GM18498 (cell line): ENCODE results near the gene CDH13.

Experiments used
- ATAC-seq: cut with Tn5 transposase; IDR thresholded peaks from one replicate; pipeline ENCODE4 v1.9.1; 2021; ENCODE audit warnings: mild to moderate bottlenecking, moderate library complexity; ENCODE audit not compliant: unreplicated experiment

The CDH13 gene

GRCh38 chr16:83374979-83375378, 748.2 kb downstream of the CDH13 start:
- no peak for ATAC-seq

DNA sequence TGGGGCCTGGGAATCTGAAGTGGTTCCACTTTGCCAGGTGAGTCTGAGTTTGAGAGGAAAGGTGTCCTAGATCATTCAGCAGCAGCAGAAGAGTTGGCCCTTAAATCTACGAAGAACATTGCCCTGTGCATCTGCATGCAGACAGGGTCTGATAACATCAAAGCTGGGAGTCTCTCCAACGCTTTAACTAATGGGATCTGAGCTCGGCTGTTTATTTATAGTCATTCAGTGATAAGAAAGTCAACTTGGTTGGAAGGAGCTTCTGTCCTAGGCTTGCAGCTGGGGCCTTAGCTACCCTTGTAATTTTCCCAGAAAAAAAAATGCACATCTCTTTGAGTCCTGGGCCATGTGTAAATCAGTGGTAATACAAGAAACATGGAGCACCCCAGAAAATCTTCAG, 763.0 kb downstream of the CDH13 start:
- ATAC-seq = no peak

DNA sequence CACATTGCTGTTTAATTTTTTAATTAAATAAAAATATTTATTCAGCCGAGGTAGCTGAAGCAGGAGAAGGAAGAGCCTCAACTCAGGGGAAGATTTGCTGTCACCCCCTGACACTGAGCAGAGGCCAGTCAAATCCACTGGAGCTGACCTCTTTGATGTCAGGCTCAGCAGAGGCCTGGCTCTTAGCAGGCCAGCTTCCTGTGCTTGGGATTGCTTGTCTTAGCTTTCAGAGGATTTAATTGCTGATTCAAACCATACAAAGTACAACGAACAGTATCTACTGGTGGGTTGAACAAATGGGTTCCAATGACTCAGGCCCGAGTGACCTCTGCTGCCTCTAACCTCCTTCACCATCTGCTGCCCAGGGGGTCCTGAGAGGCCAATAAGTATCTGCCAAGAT, 764.0 kb downstream of the CDH13 start:
- no peak for ATAC-seq

DNA sequence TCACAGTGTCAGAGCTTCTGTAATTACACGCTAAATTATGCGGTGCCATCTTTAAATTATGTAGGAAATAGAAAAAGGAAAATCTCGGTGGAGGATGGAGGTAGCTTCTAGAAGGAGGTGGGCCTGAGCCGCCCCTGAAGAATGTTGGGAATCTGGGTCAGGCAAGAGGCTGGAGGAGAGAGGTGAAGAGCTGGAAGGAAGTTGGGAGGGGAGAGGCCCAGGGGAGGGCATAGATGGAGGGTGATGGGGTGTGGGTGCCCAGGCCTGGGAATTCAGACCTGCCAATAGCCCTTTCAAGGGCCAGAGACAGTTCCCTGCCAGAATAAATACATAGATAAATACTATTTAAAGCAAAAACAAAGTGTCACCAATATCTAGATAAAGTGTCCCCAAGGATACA, 766.0 kb downstream of the CDH13 start:
- no peak for ATAC-seq

DNA sequence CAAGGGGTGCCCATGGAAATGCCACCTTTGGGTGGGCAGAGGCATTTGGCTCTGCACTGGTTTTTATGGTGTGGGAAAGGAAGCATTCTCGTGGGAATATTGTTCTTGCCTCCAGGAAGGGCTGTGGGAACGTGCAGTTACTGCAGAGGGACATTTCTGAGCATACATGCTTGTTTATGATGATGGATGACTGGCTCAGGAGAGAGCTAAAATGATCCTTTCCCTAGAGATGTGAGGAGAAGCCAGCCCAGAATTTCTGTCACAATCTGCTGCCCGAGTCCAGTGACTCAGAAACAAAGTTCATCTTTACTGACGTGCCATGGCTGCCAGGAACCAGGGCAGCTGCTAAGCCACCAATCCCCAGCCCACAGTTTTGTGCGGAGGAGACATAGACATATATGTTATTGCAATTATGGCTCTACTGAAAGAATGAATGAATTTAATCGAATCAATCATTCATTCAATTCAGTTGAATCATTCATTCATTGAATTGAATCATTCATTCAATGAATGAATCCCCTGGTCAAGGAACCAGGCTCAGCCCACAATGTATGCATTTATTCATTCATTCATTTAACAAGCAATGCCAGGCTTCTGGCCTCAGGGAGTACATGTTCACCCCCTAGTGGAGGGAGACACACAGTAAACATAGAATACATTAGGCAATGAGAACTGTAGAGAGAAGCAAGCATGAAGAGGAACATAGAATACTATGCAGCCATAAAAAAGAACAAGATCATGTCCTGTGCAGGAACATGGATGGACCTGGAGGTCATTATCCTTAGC, 766.6 kb downstream of the CDH13 start:
- ATAC-seq = no peak

GRCh38 chr16:83397601-83398291, 771.0 kb downstream of the CDH13 start:
- no peak for ATAC-seq

GRCh38 chr16:83400234-83400633, 773.5 kb downstream of the CDH13 start:
- ATAC-seq = no peak

GRCh38 chr16:83402160-83402814, 775.5 kb downstream of the CDH13 start:
- ATAC-seq = no peak

DNA sequence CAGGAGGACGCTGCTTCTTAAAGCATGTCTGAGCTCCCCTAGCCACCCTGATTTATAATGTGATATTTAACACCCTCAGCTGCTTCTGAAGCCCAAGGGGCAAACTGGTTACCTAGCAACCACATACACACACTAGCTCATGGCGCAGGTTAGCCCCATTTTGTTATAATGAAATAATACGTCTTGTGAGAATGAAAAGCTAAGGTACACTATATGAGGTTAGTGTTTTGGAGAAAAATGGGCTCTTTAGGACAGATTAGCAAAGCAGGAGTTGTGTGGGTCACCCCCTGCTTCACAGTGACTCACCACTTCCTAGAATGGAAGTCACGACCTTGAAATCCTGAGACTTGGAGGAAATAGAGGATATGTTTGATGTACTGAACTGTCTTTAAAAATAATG, 776.2 kb downstream of the CDH13 start:
- no peak for ATAC-seq

- ATAC-seq = no peak
Observed at GRCh38 chr16:83403761-83404160, 777.0 kb downstream of the CDH13 start.

DNA sequence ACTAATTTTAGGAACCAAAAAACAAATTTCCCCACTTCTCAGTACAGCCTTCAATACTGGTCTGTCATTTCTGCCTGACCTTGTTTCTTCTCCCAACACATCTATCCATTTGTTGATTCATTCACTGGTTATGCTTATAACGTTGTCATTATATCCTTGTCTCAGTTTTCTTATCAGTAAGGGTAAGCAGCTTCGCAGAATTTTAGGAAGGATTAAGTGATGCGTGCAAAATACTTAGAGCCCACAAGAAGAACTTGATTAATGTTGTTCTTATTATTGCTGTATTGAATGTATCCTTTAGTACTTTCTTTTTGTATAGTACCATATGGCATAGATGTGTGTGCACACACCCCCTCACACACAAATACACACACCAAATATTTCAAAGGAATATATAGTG, 777.5 kb downstream of the CDH13 start:
- ATAC-seq = no peak

- ATAC-seq = no peak
Observed at GRCh38 chr16:83407928-83408327, 781.2 kb downstream of the CDH13 start.

- no peak for ATAC-seq
Observed at GRCh38 chr16:83409347-83409746, 782.6 kb downstream of the CDH13 start.

GRCh38 chr16:83418565-83418964, 791.8 kb downstream of the CDH13 start:
- no peak for ATAC-seq

- ATAC-seq = no peak
Observed at GRCh38 chr16:83420206-83420760, 793.5 kb downstream of the CDH13 start.

DNA sequence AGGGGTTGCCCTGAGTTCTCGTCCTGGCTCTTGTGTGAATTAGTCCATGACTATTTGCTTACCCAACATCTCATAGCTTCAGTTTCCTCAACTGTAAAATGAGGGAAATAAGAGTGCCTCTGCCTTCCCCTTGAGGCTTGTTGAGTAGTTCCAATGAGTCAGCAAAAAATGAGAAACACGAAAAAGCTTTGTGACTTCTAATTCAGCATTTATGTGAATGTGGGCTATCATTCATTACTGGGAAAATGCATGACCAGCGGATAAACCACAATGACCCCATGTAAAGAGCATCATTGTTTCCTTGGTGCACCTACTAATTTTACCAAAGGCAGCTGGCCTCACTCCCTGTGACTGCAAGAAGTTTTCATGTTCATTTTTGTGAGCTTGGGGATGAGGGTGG, 806.4 kb downstream of the CDH13 start:
- no peak for ATAC-seq

- no peak for ATAC-seq
Observed at GRCh38 chr16:83437036-83437435, 810.3 kb downstream of the CDH13 start.

- ATAC-seq = no peak
Observed at GRCh38 chr16:83438326-83438725, 811.6 kb downstream of the CDH13 start.

DNA sequence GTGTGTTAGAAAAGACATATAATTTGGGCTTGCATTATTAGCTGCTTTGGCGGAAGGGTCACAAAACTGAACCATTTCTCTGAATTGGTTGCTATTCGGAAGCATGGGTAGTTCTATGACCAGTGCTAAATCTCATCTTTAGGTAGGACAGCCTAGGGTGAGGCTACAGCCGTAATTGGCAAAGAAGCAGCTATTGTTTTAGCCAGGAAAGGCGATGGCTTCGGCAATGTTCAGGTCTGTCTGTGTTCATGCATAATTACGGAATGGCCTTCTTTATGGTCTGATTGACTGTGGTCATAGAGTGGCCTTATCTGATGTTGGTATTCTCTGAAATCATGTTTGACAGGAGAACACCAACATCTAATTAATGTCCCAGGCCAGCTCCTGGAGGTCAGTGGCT, 812.6 kb downstream of the CDH13 start:
- no peak for ATAC-seq

GRCh38 chr16:83441517-83441916, 814.7 kb downstream of the CDH13 start:
- no peak for ATAC-seq

DNA sequence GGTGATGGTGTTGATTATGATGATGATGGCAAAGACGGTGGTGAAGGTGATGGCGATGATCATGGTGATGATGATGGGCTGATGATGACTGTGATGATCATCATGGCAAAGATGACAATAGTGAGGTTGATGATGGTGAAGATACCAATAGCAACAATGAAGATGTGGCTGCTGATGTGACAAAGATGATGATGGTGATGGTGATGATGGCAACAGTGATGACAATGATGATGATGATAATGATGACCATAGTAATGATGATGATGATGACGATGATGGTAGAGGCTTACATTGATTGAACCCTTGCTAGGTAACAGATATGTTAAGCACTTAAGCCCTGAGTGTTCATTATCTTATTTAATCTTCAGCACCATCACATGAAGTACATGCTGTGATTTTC, 817.2 kb downstream of the CDH13 start:
- ATAC-seq = no peak

DNA sequence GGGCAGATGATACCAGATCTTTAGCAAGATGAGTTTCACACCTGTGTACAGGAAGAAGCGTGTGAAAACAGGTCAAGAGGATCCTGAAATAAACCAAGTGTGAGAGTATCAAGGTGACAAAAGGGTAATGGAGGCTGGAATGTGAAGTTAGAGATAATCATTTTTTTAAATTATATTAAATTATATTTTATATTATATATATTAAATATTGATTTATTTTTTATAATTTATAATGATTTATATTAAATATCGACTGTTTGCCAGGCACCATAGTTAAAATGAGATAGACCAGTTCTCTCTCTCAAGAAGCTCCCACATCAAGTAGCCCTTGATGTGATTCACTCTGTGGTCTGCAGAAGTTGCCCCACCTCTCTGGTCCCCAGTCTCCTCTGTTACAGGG, 820.8 kb downstream of the CDH13 start:
- ATAC-seq = no peak
